Neural progenitor cell (in vitro differentiated cells): ENCODE data around the gene RIBC1. TPM values are rescaled to one million over a fixed set of nuclear protein-coding genes. Genes with fewer than 3 reads are reported as not detected.

Experiments used
- DNase-seq: peaks from one replicate; pipeline ENCODE4 v3.0.0-alpha.2; 2016; ENCODE audit warnings: low spot score
- H2AFZ ChIP-seq: fragments of 200-600 bp; sonication (generic); replicated peaks from 2 replicates; pipeline ENCODE4 v1.6.1; 2016; ENCODE audit warnings: antibody characterized with exemption
- H3F3A ChIP-seq: fragments of 200-600 bp; sonication (generic); 2 replicates; pipeline ENCODE4 v1.6.1; 2016; ENCODE audit warnings: antibody characterized with exemption, low read depth
- H3K27ac ChIP-seq: fragments of 200-600 bp; sonication (generic); 2 replicates; pipeline ENCODE4 v1.5.1; 2016; ENCODE audit warnings: mild to moderate bottlenecking
- H3K27me3 ChIP-seq: fragments of 200-600 bp; sonication (generic); 2 replicates; pipeline ENCODE4 v1.6.1; 2016; ENCODE audit warnings: mild to moderate bottlenecking, moderate library complexity
- H3K36me3 ChIP-seq: fragments of 200-600 bp; sonication (generic); 2 replicates; pipeline ENCODE4 v1.5.1; 2016
- H3K4me1 ChIP-seq: fragments of 200-600 bp; sonication (generic); 2 replicates; pipeline ENCODE4 v1.6.1; 2016; ENCODE audit warnings: mixed run types
- H3K4me2 ChIP-seq: fragments of 200-600 bp; sonication (generic); 2 replicates; pipeline ENCODE4 v1.6.1; 2016
- H3K4me3 ChIP-seq: fragments of 200-600 bp; sonication (generic); 2 replicates; pipeline ENCODE4 v1.5.1; 2016
- H3K79me2 ChIP-seq: fragments of 200-600 bp; sonication (generic); 2 replicates; pipeline ENCODE4 v1.6.1; 2016; ENCODE audit warnings: low read depth
- H3K9ac ChIP-seq: fragments of 200-600 bp; sonication (generic); 2 replicates; pipeline ENCODE4 v1.6.1; 2016
- H3K9me3 ChIP-seq: fragments of 200-600 bp; sonication (generic); 2 replicates; pipeline ENCODE4 v1.5.1; 2016; ENCODE audit warnings: low read depth
- H4K20me1 ChIP-seq: fragments of 200-600 bp; sonication (generic); 2 replicates; pipeline ENCODE4 v1.6.1; 2016; ENCODE audit warnings: low read depth
- H3K27ac Mint-ChIP-seq: 3 replicates; pipeline ENCODE4 v1.8.0; 2021; ENCODE audit warnings: mixed read lengths
- H3K27me3 Mint-ChIP-seq: 2 replicates; pipeline ENCODE4 v1.8.0; 2022; ENCODE audit warnings: low read depth, mild to moderate bottlenecking, inconsistent platforms, moderate library complexity, mixed read lengths; ENCODE audit not compliant: insufficient read depth
- H3K36me3 Mint-ChIP-seq: 3 replicates; pipeline ENCODE4 v1.8.0; 2021; ENCODE audit warnings: mixed read lengths
- H3K4me1 Mint-ChIP-seq: 3 replicates; pipeline ENCODE4 v1.8.0; 2021; ENCODE audit warnings: mixed read lengths
- H3K4me3 Mint-ChIP-seq: 3 replicates; pipeline ENCODE4 v1.8.0; 2021; ENCODE audit warnings: mild to moderate bottlenecking, moderate library complexity, mixed read lengths
- H3K9me3 Mint-ChIP-seq: 3 replicates; pipeline ENCODE4 v1.8.0; 2020; ENCODE audit warnings: mixed read lengths
- EZH2 ChIP-seq: fragments of 200-600 bp; sonication (generic); IDR thresholded peaks from 2 replicates; pipeline ENCODE4 v1.6.1; 2017; ENCODE audit warnings: antibody characterized with exemption, mild to moderate bottlenecking, moderate library complexity
- EZH2phosphoT487 ChIP-seq: fragments of 200-600 bp; sonication (generic); IDR thresholded peaks from 2 replicates; pipeline ENCODE4 v1.6.1; 2017; ENCODE audit warnings: antibody characterized with exemption
- total RNA-seq: library from RNA; depleted of rRNA; stranded (reverse); fragments of >200 nt; gene quantifications from 2 replicates; pipeline ENCODE4 v1.2.3, GENCODE V29; 2015; ENCODE audit warnings: low replicate concordance
- TF ChIP-seq, protein P1 (sequence below): fragments of 200-600 bp; sonication (generic); IDR thresholded peaks from 2 replicates; pipeline ENCODE4 v1.5.1; 2017; ENCODE audit warnings: antibody characterized with exemption, mild to moderate bottlenecking

Gene RIBC1
- total RNA-seq, 1 donor from 2014 or later, result 0.62 TPM

DNA sequence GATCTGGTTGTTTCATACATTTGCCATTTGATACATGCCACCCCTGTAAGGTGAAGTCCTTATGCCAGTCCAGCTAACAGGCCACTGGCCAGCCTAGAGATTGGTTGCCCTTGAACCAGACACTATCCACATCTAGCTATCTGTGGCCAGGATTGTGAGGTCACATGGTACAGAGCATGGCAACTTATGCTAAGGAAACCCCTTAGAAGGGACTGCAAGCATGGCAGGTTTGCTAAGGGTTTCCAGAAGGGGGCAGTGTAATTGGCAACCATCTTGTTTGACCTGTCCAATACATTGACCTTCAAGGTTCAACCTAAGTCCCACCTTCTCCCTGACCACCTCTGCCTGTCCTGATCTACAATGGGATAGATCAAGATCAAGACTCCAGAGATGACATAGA lies 47.8 kb upstream of the RIBC1 start:
- H3K4me3 ChIP-seq, result no peak overlapping the region
- H3K36me3 ChIP-seq, result no peaks in the 10 kb centered on the region
- no peak overlapping the region for H3K27ac ChIP-seq
- H3F3A ChIP-seq, result no peaks in the 10 kb centered on the region
- Mint-ChIP-seq H3K9me3 (peaks cover 11% of the 10 kb centered on the region), H3K36me3 (peaks cover 20% of the 10 kb centered on the region), H3K27ac (no peak overlapping the region), H3K27me3 (peaks cover 3% of the 10 kb centered on the region), H3K4me1 (no peaks in the 10 kb centered on the region), H3K4me3 (no peak overlapping the region)
- H3K9ac ChIP-seq, result no peak overlapping the region
- TF ChIP-seq EZH2 (no peak), EZH2phosphoT487 (no peak)
- TF ChIP-seq, protein P1, sequence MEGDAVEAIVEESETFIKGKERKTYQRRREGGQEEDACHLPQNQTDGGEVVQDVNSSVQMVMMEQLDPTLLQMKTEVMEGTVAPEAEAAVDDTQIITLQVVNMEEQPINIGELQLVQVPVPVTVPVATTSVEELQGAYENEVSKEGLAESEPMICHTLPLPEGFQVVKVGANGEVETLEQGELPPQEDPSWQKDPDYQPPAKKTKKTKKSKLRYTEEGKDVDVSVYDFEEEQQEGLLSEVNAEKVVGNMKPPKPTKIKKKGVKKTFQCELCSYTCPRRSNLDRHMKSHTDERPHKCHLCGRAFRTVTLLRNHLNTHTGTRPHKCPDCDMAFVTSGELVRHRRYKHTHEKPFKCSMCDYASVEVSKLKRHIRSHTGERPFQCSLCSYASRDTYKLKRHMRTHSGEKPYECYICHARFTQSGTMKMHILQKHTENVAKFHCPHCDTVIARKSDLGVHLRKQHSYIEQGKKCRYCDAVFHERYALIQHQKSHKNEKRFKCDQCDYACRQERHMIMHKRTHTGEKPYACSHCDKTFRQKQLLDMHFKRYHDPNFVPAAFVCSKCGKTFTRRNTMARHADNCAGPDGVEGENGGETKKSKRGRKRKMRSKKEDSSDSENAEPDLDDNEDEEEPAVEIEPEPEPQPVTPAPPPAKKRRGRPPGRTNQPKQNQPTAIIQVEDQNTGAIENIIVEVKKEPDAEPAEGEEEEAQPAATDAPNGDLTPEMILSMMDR, result no peak
- no peaks in the 10 kb centered on the region for H4K20me1 ChIP-seq
- H3K4me2 ChIP-seq, result no peak overlapping the region
- H3K79me2 ChIP-seq, result no peaks in the 10 kb centered on the region
- no peaks in the 10 kb centered on the region for H3K4me1 ChIP-seq
- no peak overlapping the region for H2AFZ ChIP-seq
- no peaks in the 10 kb centered on the region for H3K9me3 ChIP-seq
- no peaks in the 10 kb centered on the region for H3K27me3 ChIP-seq
- no peak for DNase-seq

DNA sequence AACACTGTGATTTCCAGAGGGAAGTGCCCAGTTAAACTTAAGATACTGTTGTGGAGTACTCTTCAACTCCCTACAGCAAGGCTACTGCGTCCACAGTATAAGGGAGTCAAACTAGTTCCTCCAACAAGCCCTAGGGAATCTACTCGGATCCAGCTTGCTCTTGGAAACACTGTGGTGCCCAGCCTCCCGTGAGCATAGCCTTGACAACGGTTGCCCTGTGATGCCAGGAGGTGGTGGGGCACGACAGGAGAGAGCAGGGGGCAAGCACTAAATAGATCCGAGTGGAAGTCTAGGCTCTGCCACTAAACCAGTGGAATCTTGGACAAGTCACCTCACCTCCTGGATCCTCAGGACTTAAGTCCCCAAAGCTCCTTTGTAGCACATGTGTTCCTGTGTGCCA lies 45.8 kb upstream of the RIBC1 start:
- Mint-ChIP-seq H3K4me1 (no peaks in the 10 kb centered on the region), H3K9me3 (peaks cover 5% of the 10 kb centered on the region), H3K4me3 (no peak overlapping the region), H3K27ac (no peak overlapping the region), H3K36me3 (peaks cover 25% of the 10 kb centered on the region), H3K27me3 (peaks cover 6% of the 10 kb centered on the region)
- Histone ChIP-seq H3F3A (no peaks in the 10 kb centered on the region), H3K27ac (no peak overlapping the region), H3K36me3 (no peaks in the 10 kb centered on the region), H3K79me2 (no peaks in the 10 kb centered on the region), H3K9me3 (no peaks in the 10 kb centered on the region), H3K4me3 (no peak overlapping the region), H3K27me3 (no peaks in the 10 kb centered on the region), H3K4me2 (no peak overlapping the region), H3K9ac (no peak overlapping the region), H4K20me1 (no peaks in the 10 kb centered on the region), H3K4me1 (no peaks in the 10 kb centered on the region), H2AFZ (no peak overlapping the region)
- no peak for DNase-seq
- TF ChIP-seq EZH2phosphoT487, result no peak
- no peak for TF ChIP-seq EZH2
- TF ChIP-seq, protein P1, result no peak

GRCh38 chrX:53377464-53377863 lies 45.2 kb upstream of the RIBC1 start:
- Mint-ChIP-seq H3K36me3 (peaks cover 30% of the 10 kb centered on the region), H3K9me3 (peaks cover 5% of the 10 kb centered on the region), H3K4me1 (no peaks in the 10 kb centered on the region), H3K27ac (no peak overlapping the region), H3K4me3 (no peak overlapping the region), H3K27me3 (peaks cover 6% of the 10 kb centered on the region)
- H3K36me3 ChIP-seq, result no peaks in the 10 kb centered on the region
- H2AFZ ChIP-seq, result no peak overlapping the region
- H3K9ac ChIP-seq, result no peak overlapping the region
- H3K4me1 ChIP-seq, result no peaks in the 10 kb centered on the region
- H3K4me3 ChIP-seq, result no peak overlapping the region
- TF ChIP-seq, protein P1, result no peak
- DNase-seq, result no peak
- H3K27ac ChIP-seq, result no peak overlapping the region
- no peaks in the 10 kb centered on the region for H3K27me3 ChIP-seq
- no peaks in the 10 kb centered on the region for H4K20me1 ChIP-seq
- no peaks in the 10 kb centered on the region for H3K79me2 ChIP-seq
- no peak overlapping the region for H3K4me2 ChIP-seq
- H3F3A ChIP-seq, result no peaks in the 10 kb centered on the region
- no peaks in the 10 kb centered on the region for H3K9me3 ChIP-seq
